NCI-H2107 (cell line): Measurements from ENCODE around the gene SEPTIN1.
A peak's percentile ranks its signal among the peaks of the same experiment; 100 is the strongest.

ENCODE experiments used
- DNase-seq: peaks from one replicate; lab custom pipeline; 2025; lab: John Stamatoyannopoulos, UW

Gene SEPTIN1

GRCh38 chr16:30377050-30377811 lies 5.1 kb downstream of the SEPTIN1 start:
- DNase-seq: no peak

GRCh38 chr16:30376461-30376902 lies 5.9 kb downstream of the SEPTIN1 start:
- no peak for DNase-seq

GRCh38 chr16:30375864-30376263 lies 6.5 kb downstream of the SEPTIN1 start:
- no peak for DNase-seq

GRCh38 chr16:30374538-30374937 lies 7.8 kb downstream of the SEPTIN1 start, which contains the start of gene MYL11:
MYL11 (plus strand) TSS chr16:30374802; CDS start chr16:30374858, 56 bp downstream.
- no peak for DNase-seq

GRCh38 chr16:30372725-30373124 lies 9.6 kb downstream of the SEPTIN1 start:
- DNase-seq: no peak

GRCh38 chr16:30372038-30372712 lies 10.2 kb downstream of the SEPTIN1 start:
- no peak for DNase-seq

GRCh38 chr16:30371248-30371816 lies 11.0 kb downstream of the SEPTIN1 start:
- no peak for DNase-seq

GRCh38 chr16:30370456-30371247 lies 11.7 kb downstream of the SEPTIN1 start, which contains the start of gene TBC1D10B:
TBC1D10B (minus strand) TSS chr16:30370494; CDS start chr16:30370183, 311 bp downstream.
- peak; percentile 99 for DNase-seq

GRCh38 chr16:30369938-30370455 lies 12.4 kb downstream of the SEPTIN1 start:
- DNase-seq: no peak

- DNase-seq: no peak
These were observed 13.0 kb downstream of the SEPTIN1 start for GRCh38 chr16:30369091-30369937.

GRCh38 chr16:30368792-30369090 lies 13.6 kb downstream of the SEPTIN1 start:
- DNase-seq: no peak

- no peak for DNase-seq
These were observed 14.1 kb downstream of the SEPTIN1 start for GRCh38 chr16:30368122-30368791.

- DNase-seq: no peak
These were observed 14.9 kb downstream of the SEPTIN1 start for GRCh38 chr16:30367349-30368009.

- no peak for DNase-seq
These were observed 15.8 kb downstream of the SEPTIN1 start for GRCh38 chr16:30366511-30366910.

- no peak for DNase-seq
These were observed 17.2 kb downstream of the SEPTIN1 start for GRCh38 chr16:30365200-30365599.

- no peak for DNase-seq
These were observed 21.2 kb downstream of the SEPTIN1 start for GRCh38 chr16:30361180-30361579.

GRCh38 chr16:30359871-30360170 lies 22.5 kb downstream of the SEPTIN1 start:
- DNase-seq: no peak

- no peak for DNase-seq
These were observed 23.1 kb downstream of the SEPTIN1 start for GRCh38 chr16:30358990-30359870.

- no peak for DNase-seq
These were observed 23.8 kb downstream of the SEPTIN1 start for GRCh38 chr16:30358577-30358936.
